A549 (cell line): Measurements from ENCODE around the gene ACTN1. TPM values are rescaled to one million over a fixed set of nuclear protein-coding genes. Genes with fewer than 3 reads are reported as not detected.

Experiments used
- ATAC-seq, 2 experiments: fragments of 200-7000 bp in 1 of 2; fragments of >200 bp in 1 of 2; cut with Nextera tagmentation in 1 of 2; cut with Tn5 transposase in 1 of 2; 3 replicates each; pipeline versions ENCODE4 v1.8.0 to v1.9.1; 2018 to 2020; ENCODE audit warnings: mild to moderate bottlenecking in 1 of 2, moderate library complexity in 1 of 2
- CTCF ChIA-PET: fragments of 300-600 bp; sonication (Branson Sonifier 250); formaldehyde crosslinking; extraction: SDS; loops from one replicate; lab custom pipeline; 2021; ENCODE audit warnings: antibody characterized with exemption, inconsistent platforms; lab: Yijun Ruan, JAX
- POLR2A ChIA-PET: fragments of 350-600 bp; formaldehyde crosslinking; extraction: SDS; loops from one replicate; lab custom pipeline; 2021; ENCODE audit warnings: antibody characterized with exemption, inconsistent platforms; lab: Yijun Ruan, JAX
- DNase-seq, 2 experiments: peaks; one replicate each; pipeline versions ENCODE4 v3.0.0 to v3.0.0-alpha.2; 2011 to 2016; ENCODE audit warnings: low read depth in 1 of 2, low spot score in 1 of 2
- FAIRE-seq: peaks from 2 replicates; lab custom pipeline; 2011; peaks lifted over from hg19 to GRCh38; lab: Jason Lieb, UNC
- H3K27ac ChIP-seq, 2 experiments: fragments of >200 bp; sonication (Bioruptor Twin); formaldehyde crosslinking; 3 replicates each; pipeline ENCODE4 v1.5.1; 2016 to 2017
- H3K4me1 ChIP-seq: fragments of >200 bp; sonication (Bioruptor Twin); formaldehyde crosslinking; 3 replicates; pipeline ENCODE4 v1.6.1; 2016
- H3K4me2 ChIP-seq: fragments of >200 bp; sonication (Bioruptor Twin); formaldehyde crosslinking; 3 replicates; pipeline ENCODE4 v1.6.1; 2016
- H3K4me3 ChIP-seq: fragments of >200 bp; sonication (Bioruptor Twin); formaldehyde crosslinking; 3 replicates; pipeline ENCODE4 v1.5.1; 2016
- H3K9me3 ChIP-seq: fragments of >200 bp; sonication (Bioruptor Twin); formaldehyde crosslinking; 3 replicates; pipeline ENCODE4 v1.6.1; 2016
- BHLHE40 ChIP-seq: IDR thresholded peaks from 2 replicates; pipeline ENCODE4 v1.6.1; 2012; ENCODE audit warnings: low read depth, low read length, inconsistent platforms
- CBX2 ChIP-seq: fragments of 200-600 bp; sonication (generic); IDR thresholded peaks from 2 replicates; pipeline ENCODE4 v1.6.1; 2016; ENCODE audit warnings: low read depth, mild to moderate bottlenecking, borderline replicate concordance
- CEBPB ChIP-seq, 2 experiments: fragments of >200 bp in 1 of 2; sonication (Bioruptor Twin) in 1 of 2; formaldehyde crosslinking in 1 of 2; IDR thresholded peaks; 2 replicates each; pipeline ENCODE4 v1.6.1; 2012 to 2016
- CHD4 ChIP-seq: fragments of 200-600 bp; sonication (generic); IDR thresholded peaks from 2 replicates; pipeline ENCODE4 v1.6.1; 2016; ENCODE audit warnings: antibody characterized with exemption, mild to moderate bottlenecking, borderline replicate concordance
- EHMT2 ChIP-seq: fragments of 200-600 bp; sonication (generic); IDR thresholded peaks from 2 replicates; pipeline ENCODE4 v1.6.1; 2016; ENCODE audit warnings: antibody characterized with exemption, low read depth, mild to moderate bottlenecking, moderate library complexity
- EP300 ChIP-seq, 2 experiments: fragments of >200 bp; sonication (Bioruptor Twin); formaldehyde crosslinking; IDR thresholded peaks; 2 replicates in 1 of 2; 3 replicates in 1 of 2; pipeline ENCODE4 v1.6.1; 2016 to 2017
- ESRRA ChIP-seq: fragments of 150-350 bp; IDR thresholded peaks from 2 replicates; pipeline ENCODE4 v1.6.1; 2014; ENCODE audit warnings: mild to moderate bottlenecking, low read length, borderline replicate concordance
- FOSL2 ChIP-seq, 2 experiments: fragments of 450-650 bp in 1 of 2; fragments of >200 bp in 1 of 2; sonication (Bioruptor Twin) in 1 of 2; formaldehyde crosslinking; IDR thresholded peaks; 2 replicates each; pipeline versions ENCODE4 v1.5.0 to v1.6.1; 2016 to 2020; ENCODE audit warnings: mild to moderate bottlenecking in 1 of 2, moderate library complexity in 1 of 2
- FOXS1 ChIP-seq: fragments of 250-450 bp; sonication (Bioruptor Pico); IDR thresholded peaks from 2 replicates; pipeline ENCODE4 v1.5.0; 2020; ENCODE audit warnings: mild to moderate bottlenecking, moderate library complexity
- GATA3 ChIP-seq: IDR thresholded peaks from 2 replicates; pipeline ENCODE4 v1.6.1; 2012; ENCODE audit warnings: borderline replicate concordance
- HDAC2 ChIP-seq: fragments of 200-600 bp; sonication (generic); IDR thresholded peaks from 2 replicates; pipeline ENCODE4 v1.6.1; 2016
- HOXB5 ChIP-seq: fragments of 250-450 bp; sonication (Bioruptor Pico); IDR thresholded peaks from 2 replicates; pipeline ENCODE4 v1.5.0; 2020; ENCODE audit warnings: mild to moderate bottlenecking, moderate library complexity
- JUN ChIP-seq, 2 experiments: fragments of >200 bp; sonication (Bioruptor Twin); formaldehyde crosslinking; IDR thresholded peaks; 2 replicates in 1 of 2; 3 replicates in 1 of 2; pipeline ENCODE4 v1.6.1; 2016 to 2017
- KDM5A ChIP-seq: fragments of 200-600 bp; sonication (generic); IDR thresholded peaks from 2 replicates; pipeline ENCODE4 v1.6.1; 2016; ENCODE audit warnings: antibody characterized with exemption, mild to moderate bottlenecking
- MAZ ChIP-seq: fragments of 150-350 bp; IDR thresholded peaks from 2 replicates; pipeline ENCODE4 v1.6.1; 2014; ENCODE audit warnings: antibody characterized with exemption, low read depth, low read length, borderline replicate concordance
- MYC ChIP-seq: IDR thresholded peaks from 2 replicates; pipeline ENCODE4 v1.6.1; 2012; ENCODE audit warnings: mild to moderate bottlenecking, inconsistent platforms, low read length, improper control_type of control experiment, borderline replicate concordance
- POLR2A ChIP-seq: IDR thresholded peaks from 2 replicates; pipeline ENCODE4 v1.6.1; 2012; ENCODE audit warnings: mild to moderate bottlenecking, low read length
- RAD21 ChIP-seq, 2 experiments: fragments of >200 bp in 1 of 2; sonication (Bioruptor Twin) in 1 of 2; formaldehyde crosslinking in 1 of 2; IDR thresholded peaks in 1 of 2; conservative IDR thresholded peaks in 1 of 2; 2 replicates in 1 of 2; 3 replicates in 1 of 2; pipeline ENCODE4 v1.6.1; 2012 to 2018; ENCODE audit warnings: inconsistent platforms in 1 of 2
- SMC3 ChIP-seq: fragments of >200 bp; sonication (Bioruptor Twin); formaldehyde crosslinking; IDR thresholded peaks from 3 replicates; pipeline ENCODE4 v1.6.1; 2018; ENCODE audit warnings: inconsistent platforms
- TFCP2L1 ChIP-seq: fragments of 250-450 bp; sonication (Bioruptor Pico); IDR thresholded peaks from 2 replicates; pipeline ENCODE4 v1.5.0; 2021; ENCODE audit warnings: mild to moderate bottlenecking
- TP53 ChIP-seq: fragments of 250-450 bp; sonication (Bioruptor Pico); IDR thresholded peaks from 2 replicates; pipeline ENCODE4 v1.5.0; 2021; ENCODE audit warnings: mild to moderate bottlenecking, moderate library complexity
- ZC3H11A ChIP-seq: fragments of 450-650 bp; IDR thresholded peaks from 2 replicates; pipeline ENCODE4 v1.6.1; 2014; ENCODE audit warnings: antibody characterized with exemption, mild to moderate bottlenecking
- ZNF302 ChIP-seq: fragments of 250-450 bp; sonication (Bioruptor Pico); IDR thresholded peaks from 2 replicates; pipeline ENCODE4 v1.9.0; 2021; ENCODE audit warnings: inconsistent platforms, mild to moderate bottlenecking, moderate library complexity
- ZSCAN20 ChIP-seq: fragments of 250-450 bp; sonication (Bioruptor Pico); IDR thresholded peaks from 2 replicates; pipeline ENCODE4 v1.8.0; 2022; ENCODE audit warnings: mild to moderate bottlenecking, moderate library complexity
- WGBS: methylation state at CpG from one replicate; pipeline ENCODE4 v1.1.6; 2017; ENCODE audit errors: missing lambda C conversion rate; 5-methylcytosine and 5-hydroxymethylcytosine counted together
- polyA plus RNA-seq, 4 experiments: library from polyadenylated mRNA; depleted of rRNA in 3 of 4; stranded (reverse); fragments of >200 nt; fragmentation: RNase III in 1 of 4; extraction: RNeasy Plus Mini Kit Qiagen cat#74134 plus additional on column Dnase treatment in 1 of 4; gene quantifications; 2 replicates in 3 of 4; 3 replicates in 1 of 4; pipeline ENCODE4 v1.2.3, GENCODE V29; 2011 to 2017
- TF ChIP-seq, protein P1 (sequence below): fragments of >200 bp; sonication (Bioruptor Twin); formaldehyde crosslinking; IDR thresholded peaks from 3 replicates; pipeline ENCODE4 v1.5.1; 2016
- TF ChIP-seq, protein P2 (sequence below): fragments of 250-450 bp; sonication (Bioruptor Pico); IDR thresholded peaks from 2 replicates; pipeline ENCODE4 v1.5.0; 2020; ENCODE audit warnings: low read depth, mild to moderate bottlenecking, moderate library complexity
- TF ChIP-seq, protein P3 (sequence below): IDR thresholded peaks from 2 replicates; pipeline ENCODE4 v1.6.1; 2012; ENCODE audit warnings: low read depth, borderline replicate concordance
- TF ChIP-seq, protein P4 (sequence below): IDR thresholded peaks from 2 replicates; pipeline ENCODE4 v1.6.1; 2012
- TF ChIP-seq, protein P5 (sequence below): fragments of 150-350 bp; IDR thresholded peaks from 2 replicates; pipeline ENCODE4 v1.6.1; 2014; ENCODE audit warnings: low read depth, mild to moderate bottlenecking, low read length

ACTN1 gene
- polyA plus RNA-seq, 2 of the 4 experiments (the other 2 are of a cell fraction) = 208 to 245 TPM

DNA sequence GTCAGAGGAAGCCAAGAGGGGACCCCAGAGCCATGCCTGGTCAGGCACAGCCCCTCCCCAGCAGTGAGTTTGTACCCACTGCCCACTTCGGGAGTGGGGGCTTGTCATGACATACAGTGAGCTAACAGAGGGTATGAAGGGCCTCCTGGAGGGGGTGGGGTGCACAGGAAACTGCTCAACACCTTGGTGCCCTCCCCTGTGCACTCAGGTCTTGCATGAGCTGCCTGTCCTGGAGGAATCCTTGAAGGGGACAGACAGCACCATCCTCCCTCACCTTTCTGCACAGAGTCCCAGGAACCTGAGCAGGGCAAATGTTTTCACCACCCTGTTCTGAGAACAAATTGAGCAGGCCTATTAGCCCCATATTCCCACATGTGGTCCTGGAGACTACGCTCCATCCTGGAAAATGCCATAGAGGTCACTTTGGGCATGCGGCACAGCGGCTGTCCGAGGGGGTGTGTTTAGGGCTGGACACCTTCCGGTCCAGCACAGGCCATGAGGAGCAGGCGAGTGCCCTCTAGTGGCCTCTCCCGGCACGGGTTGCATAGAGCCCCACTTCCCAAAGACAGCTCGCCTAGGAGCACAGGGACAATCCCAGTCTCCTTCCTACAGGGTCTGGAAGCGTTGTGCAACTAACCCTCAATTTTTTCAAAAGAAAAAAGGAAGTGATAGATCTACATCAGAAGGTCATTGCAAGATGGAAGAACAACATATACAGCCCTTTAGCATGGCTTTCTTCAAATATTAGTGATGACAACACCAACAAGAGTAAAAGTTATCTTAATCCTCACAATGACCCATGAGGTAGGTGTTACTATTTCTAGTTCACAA, 154.4 kb downstream of the ACTN1 start:
- ChIA-PET POLR2A (no interaction called here), CTCF (interaction anchor here (0.6 to 6.6 kb wide), 27 partner anchors 8 to 1123 kb away, joined by 3 to 32 read pairs (median 4); no protein-coding TSS in a partner anchor)
- Histone ChIP-seq H3K27ac (peak overlapping the region; percentile 60 to 72), H3K4me3 (no peak overlapping the region), H3K4me1 (no peaks in the 10 kb centered on the region), H3K4me2 (peak overlapping the region; percentile 55), H3K9me3 (no peaks in the 10 kb centered on the region)
- peak; percentile 80 to 90 for DNase-seq
- TF ChIP-seq CEBPB (IDR thresholded peaks at IDR 0.05) (peak in 1 of 2 experiments; percentile 20; a peak in 1 of 4 replicates), SMC3 (peak; percentile 86), ZNF302 (peak; percentile 24; the same call in 1 of the 2 replicates), MYC (peak; percentile 88; the same call in 1 of the 2 replicates), CHD4 (no peak), RAD21 (conservative IDR thresholded peaks at IDR 0.05 in 1 of 2, IDR thresholded peaks at IDR 0.05 in 1 of 2) (peak; percentile 80 to 85), BHLHE40 (no peak), FOXS1 (CRISPR knock-in tag) (no peak), ESRRA (no peak), FOSL2 (IDR thresholded peaks at IDR 0.05) (no peak), FOSL2 (CRISPR knock-in tag; IDR thresholded peaks at IDR 0.05) (0 out of 2 replicates have a peak, but pooled peaks have one; percentile 7), JUN (IDR thresholded peaks at IDR 0.05) (peak in 1 of 2 experiments; percentile 54; a peak in 1 of 5 replicates), HOXB5 (CRISPR knock-in tag) (no peak), GATA3 (no peak)
- TF ChIP-seq, protein P1, sequence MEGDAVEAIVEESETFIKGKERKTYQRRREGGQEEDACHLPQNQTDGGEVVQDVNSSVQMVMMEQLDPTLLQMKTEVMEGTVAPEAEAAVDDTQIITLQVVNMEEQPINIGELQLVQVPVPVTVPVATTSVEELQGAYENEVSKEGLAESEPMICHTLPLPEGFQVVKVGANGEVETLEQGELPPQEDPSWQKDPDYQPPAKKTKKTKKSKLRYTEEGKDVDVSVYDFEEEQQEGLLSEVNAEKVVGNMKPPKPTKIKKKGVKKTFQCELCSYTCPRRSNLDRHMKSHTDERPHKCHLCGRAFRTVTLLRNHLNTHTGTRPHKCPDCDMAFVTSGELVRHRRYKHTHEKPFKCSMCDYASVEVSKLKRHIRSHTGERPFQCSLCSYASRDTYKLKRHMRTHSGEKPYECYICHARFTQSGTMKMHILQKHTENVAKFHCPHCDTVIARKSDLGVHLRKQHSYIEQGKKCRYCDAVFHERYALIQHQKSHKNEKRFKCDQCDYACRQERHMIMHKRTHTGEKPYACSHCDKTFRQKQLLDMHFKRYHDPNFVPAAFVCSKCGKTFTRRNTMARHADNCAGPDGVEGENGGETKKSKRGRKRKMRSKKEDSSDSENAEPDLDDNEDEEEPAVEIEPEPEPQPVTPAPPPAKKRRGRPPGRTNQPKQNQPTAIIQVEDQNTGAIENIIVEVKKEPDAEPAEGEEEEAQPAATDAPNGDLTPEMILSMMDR = peak; percentile 84
- TF ChIP-seq, protein P2, sequence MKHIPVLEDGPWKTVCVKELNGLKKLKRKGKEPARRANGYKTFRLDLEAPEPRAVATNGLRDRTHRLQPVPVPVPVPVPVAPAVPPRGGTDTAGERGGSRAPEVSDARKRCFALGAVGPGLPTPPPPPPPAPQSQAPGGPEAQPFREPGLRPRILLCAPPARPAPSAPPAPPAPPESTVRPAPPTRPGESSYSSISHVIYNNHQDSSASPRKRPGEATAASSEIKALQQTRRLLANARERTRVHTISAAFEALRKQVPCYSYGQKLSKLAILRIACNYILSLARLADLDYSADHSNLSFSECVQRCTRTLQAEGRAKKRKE = peak; percentile 67; the same call in 1 of the 2 replicates
- TF ChIP-seq, protein P3, sequence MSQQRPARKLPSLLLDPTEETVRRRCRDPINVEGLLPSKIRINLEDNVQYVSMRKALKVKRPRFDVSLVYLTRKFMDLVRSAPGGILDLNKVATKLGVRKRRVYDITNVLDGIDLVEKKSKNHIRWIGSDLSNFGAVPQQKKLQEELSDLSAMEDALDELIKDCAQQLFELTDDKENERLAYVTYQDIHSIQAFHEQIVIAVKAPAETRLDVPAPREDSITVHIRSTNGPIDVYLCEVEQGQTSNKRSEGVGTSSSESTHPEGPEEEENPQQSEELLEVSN = 0 out of 2 replicates have a peak, but pooled peaks have one; percentile 46
- TF ChIP-seq, protein P4, sequence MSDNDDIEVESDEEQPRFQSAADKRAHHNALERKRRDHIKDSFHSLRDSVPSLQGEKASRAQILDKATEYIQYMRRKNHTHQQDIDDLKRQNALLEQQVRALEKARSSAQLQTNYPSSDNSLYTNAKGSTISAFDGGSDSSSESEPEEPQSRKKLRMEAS = peak; percentile 96
- no peak for FAIRE-seq
- 8% methylated on average over 9 of the region's 11 CpGs for WGBS
- peak; percentile 94 to 99 for ATAC-seq

DNA sequence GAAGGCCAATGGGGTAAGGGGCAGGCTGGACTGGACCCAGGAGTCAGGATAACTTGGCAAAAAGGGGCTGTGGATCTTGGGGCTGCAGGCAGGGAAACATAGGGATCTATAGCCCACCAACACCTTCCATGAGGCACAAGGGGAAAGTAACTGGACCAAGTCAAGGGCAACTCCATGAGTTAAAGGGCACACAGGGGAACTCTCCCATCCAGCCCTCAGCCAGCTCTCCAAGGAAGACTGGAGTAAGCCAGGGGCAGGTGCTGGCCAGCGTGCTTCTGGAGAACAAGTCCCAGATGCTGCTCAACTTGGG, 154.9 kb downstream of the ACTN1 start:
- Histone ChIP-seq H3K9me3 (no peaks in the 10 kb centered on the region), H3K4me1 (peaks cover 4% of the 10 kb centered on the region; the same call in 1 of the 3 replicates), H3K27ac (peak overlapping the region; percentile 60 to 72; a peak in 4 of 6 replicates), H3K4me3 (no peak overlapping the region), H3K4me2 (peak overlapping the region; percentile 55; the same call in 2 of the 3 replicates)
- no peak for DNase-seq
- FAIRE-seq = no peak
- ATAC-seq = no peak
- CTCF ChIA-PET = interaction anchor here (0.6 to 6.6 kb wide), 16 partner anchors 8 to 1054 kb away, joined by 3 to 32 read pairs (median 5); no protein-coding TSS in a partner anchor
- POLR2A ChIA-PET = no interaction called here
- 88% methylated on average over 1 of the region's 1 CpG for WGBS
- TF ChIP-seq ZC3H11A (no peak), HDAC2 (no peak), POLR2A (no peak), KDM5A (no peak), TFCP2L1 (no peak), TP53 (CRISPR knock-in tag) (no peak), MAZ (no peak), CBX2 (no peak), EHMT2 (no peak), RAD21 (conservative IDR thresholded peaks at IDR 0.05 in 1 of 2, IDR thresholded peaks at IDR 0.05 in 1 of 2) (no peak), EP300 (IDR thresholded peaks at IDR 0.05) (no peak), ZSCAN20 (no peak)
- TF ChIP-seq, protein P1 = no peak
- TF ChIP-seq, protein P5, sequence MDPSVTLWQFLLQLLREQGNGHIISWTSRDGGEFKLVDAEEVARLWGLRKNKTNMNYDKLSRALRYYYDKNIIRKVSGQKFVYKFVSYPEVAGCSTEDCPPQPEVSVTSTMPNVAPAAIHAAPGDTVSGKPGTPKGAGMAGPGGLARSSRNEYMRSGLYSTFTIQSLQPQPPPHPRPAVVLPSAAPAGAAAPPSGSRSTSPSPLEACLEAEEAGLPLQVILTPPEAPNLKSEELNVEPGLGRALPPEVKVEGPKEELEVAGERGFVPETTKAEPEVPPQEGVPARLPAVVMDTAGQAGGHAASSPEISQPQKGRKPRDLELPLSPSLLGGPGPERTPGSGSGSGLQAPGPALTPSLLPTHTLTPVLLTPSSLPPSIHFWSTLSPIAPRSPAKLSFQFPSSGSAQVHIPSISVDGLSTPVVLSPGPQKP = no peak
- TF ChIP-seq, protein P3 = no peak
